BJ (cell line): ENCODE results near the gene MCC. TPM values are rescaled to one million over a fixed set of nuclear protein-coding genes. Genes with fewer than 3 reads are reported as not detected.

Experiments used
- CTCF ChIA-PET: fragments of 350-600 bp; formaldehyde crosslinking; extraction: SDS; loops from one replicate; lab custom pipeline; 2021; ENCODE audit warnings: antibody characterized with exemption, inconsistent platforms; lab: Yijun Ruan, JAX
- POLR2A ChIA-PET: fragments of 300-600 bp; sonication (Branson Sonifier 250); formaldehyde crosslinking; extraction: SDS; loops from one replicate; lab custom pipeline; 2021; ENCODE audit warnings: antibody characterized with exemption; lab: Charles Lee
- DNase-seq: peaks from one replicate; pipeline ENCODE4 v3.0.0-alpha.2; 2011; ENCODE audit warnings: low read depth
- H3K27me3 ChIP-seq: 2 replicates; pipeline ENCODE4 v1.6.0; 2011; ENCODE audit warnings: low read length; ENCODE audit not compliant: control insufficient read depth, insufficient read depth
- H3K36me3 ChIP-seq: 2 replicates; pipeline ENCODE4 v1.5.1; 2011; ENCODE audit warnings: low read length; ENCODE audit not compliant: control insufficient read depth, insufficient read depth
- H3K4me3 ChIP-seq: 2 replicates; pipeline ENCODE4 v1.5.1; 2011; ENCODE audit warnings: low read depth, mild to moderate bottlenecking, control low read depth, low read length
- polyA plus RNA-seq: library from polyadenylated mRNA; depleted of rRNA; stranded (reverse); fragments of >200 nt; gene quantifications from 2 replicates; pipeline ENCODE4 v1.2.3, GENCODE V29; 2011
- TF ChIP-seq, protein P1 (sequence below): IDR thresholded peaks from 2 replicates; pipeline ENCODE4 v1.5.1; 2011; ENCODE audit warnings: low read depth, mild to moderate bottlenecking, control low read depth, inconsistent platforms, low read length, moderate library complexity; ENCODE audit not compliant: insufficient read depth

MCC gene
- polyA plus RNA-seq, 1 experiment: 2.3 TPM

DNA sequence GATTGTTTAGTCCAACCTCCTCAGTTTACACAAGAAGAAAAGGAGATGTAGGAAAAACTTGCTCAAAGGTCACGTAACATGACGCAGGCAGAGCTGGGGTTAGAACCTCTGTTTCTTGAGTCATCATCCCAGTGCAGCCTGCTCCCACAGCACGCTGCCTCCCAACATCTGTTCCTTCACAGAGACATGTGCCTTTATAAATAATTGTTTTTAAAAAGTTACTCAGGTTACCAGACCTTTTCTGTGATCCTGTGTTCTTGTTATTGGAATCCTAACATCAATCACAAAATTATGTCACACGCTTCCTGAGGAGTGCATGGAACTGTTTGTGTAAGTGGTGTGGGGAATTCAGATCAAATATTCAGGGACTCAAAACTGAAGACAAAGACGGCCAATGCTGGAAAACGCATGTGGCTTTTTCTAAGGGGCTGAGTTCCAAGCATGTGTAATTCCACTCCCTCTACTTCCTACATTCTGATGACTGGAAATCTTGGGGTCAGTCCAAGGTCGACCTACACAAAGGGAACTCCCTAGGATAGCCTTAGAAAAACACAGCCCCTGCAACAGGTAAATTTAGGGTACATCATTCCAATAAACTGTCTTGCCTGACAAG is 237.8 kb downstream of the MCC start:
- H3K36me3 ChIP-seq: no peaks in the 10 kb centered on the region
- CTCF ChIA-PET: interaction anchor here (0.7 kb wide), 2 partner anchors 9 to 254 kb away, joined by 3 read pairs; no protein-coding TSS in a partner anchor
- TF ChIP-seq, protein P1, sequence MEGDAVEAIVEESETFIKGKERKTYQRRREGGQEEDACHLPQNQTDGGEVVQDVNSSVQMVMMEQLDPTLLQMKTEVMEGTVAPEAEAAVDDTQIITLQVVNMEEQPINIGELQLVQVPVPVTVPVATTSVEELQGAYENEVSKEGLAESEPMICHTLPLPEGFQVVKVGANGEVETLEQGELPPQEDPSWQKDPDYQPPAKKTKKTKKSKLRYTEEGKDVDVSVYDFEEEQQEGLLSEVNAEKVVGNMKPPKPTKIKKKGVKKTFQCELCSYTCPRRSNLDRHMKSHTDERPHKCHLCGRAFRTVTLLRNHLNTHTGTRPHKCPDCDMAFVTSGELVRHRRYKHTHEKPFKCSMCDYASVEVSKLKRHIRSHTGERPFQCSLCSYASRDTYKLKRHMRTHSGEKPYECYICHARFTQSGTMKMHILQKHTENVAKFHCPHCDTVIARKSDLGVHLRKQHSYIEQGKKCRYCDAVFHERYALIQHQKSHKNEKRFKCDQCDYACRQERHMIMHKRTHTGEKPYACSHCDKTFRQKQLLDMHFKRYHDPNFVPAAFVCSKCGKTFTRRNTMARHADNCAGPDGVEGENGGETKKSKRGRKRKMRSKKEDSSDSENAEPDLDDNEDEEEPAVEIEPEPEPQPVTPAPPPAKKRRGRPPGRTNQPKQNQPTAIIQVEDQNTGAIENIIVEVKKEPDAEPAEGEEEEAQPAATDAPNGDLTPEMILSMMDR: no peak
- H3K27me3 ChIP-seq: no peaks in the 10 kb centered on the region
- POLR2A ChIA-PET: no interaction called here
- DNase-seq: peak; percentile 31
- no peak overlapping the region for H3K4me3 ChIP-seq

DNA sequence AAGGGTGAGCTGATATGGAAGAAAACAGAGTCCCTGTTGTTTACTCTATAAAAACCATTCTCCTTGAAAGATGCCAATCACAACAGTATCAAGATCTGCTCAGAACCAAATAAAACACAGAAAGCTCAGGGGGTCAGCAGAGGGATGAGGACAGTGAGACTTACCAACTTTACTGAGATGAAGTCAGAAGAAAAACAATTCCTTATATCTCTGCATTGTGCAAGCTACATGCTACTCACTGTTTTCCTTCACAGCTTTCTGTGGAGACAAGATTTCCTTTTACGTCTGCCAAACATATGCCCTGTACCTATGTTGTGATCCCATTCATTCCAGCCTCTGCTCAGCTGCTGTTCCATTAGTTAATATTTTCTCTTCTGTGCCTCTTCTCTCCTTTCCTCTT is 239.0 kb downstream of the MCC start:
- Histone ChIP-seq H3K36me3 (no peaks in the 10 kb centered on the region), H3K27me3 (no peaks in the 10 kb centered on the region), H3K4me3 (no peak overlapping the region)
- POLR2A ChIA-PET: no interaction called here
- CTCF ChIA-PET: interaction anchor here (1.0 to 2.4 kb wide), 3 partner anchors 9 to 254 kb away, joined by 3 to 6 read pairs (median 3); no protein-coding TSS in a partner anchor
- TF ChIP-seq, protein P1: no peak
- DNase-seq: no peak

DNA sequence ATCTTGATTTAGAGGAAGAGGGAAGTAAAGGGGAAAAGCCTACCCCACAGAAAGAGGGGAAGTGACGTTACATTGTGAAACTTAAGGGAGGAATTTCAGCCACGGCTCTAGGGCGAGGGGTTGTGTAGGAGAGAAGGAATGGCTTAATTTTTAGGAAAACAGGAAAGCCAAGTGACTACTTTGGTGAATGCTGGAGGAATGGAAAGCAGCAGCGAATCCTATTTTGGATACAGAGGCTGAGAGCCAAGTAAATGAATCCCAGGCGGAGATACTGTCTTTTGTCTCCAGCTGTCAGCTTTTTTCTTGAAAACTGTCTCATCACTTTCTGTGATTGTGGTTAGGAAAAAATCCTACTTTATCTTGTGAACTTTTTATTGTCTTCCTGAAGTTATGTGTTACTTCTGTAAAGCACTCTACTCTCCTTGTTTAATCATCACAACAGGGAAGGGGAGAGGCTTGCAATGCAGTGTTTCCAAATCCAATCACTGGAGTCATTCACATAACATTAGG is 241.8 kb downstream of the MCC start:
- Histone ChIP-seq H3K36me3 (no peaks in the 10 kb centered on the region), H3K27me3 (no peaks in the 10 kb centered on the region), H3K4me3 (no peak overlapping the region)
- peak; percentile 11 for DNase-seq
- TF ChIP-seq, protein P1: no peak
- POLR2A ChIA-PET: interaction anchor here (0.7 kb wide), 1 partner anchor 104 kb away, joined by 3 read pairs; no protein-coding TSS in a partner anchor
- CTCF ChIA-PET: no interaction called here

DNA sequence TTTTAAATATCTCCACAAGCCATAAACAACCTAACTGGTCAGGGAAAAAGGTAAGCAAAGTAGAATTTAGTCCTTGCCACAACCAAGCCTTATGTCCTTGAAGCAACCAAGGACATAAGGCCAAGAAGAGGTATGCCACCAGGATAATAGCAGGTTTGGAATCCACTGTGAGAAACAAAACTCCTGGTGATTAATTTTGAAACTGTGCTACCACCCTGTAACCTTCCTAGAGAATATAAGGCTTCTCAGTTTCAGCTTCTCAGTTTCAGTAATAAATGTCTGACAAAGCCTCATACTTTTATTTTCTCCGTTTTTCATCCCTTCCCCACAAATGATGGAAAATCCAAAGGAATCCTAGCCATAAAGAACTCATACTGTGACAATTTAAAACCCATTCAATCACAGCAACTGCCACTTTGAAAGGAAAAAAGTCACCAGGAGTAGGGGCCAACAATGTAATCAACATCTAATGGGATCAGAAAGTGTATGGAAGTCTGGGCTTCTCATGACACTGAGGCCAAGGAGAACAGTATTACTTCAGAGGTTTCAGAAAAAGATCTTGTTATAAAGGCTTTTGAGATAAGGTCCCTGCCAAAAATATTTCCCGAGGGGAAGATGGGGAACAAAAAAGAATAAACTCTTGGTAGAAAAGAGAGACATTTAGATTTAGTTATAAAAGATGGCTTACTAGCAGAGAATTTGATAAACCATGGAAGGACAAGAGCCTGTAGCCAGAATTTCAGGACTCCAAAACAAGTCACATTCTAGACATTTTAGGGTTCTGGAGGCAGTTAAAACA is 242.6 kb downstream of the MCC start:
- POLR2A ChIA-PET: no interaction called here
- TF ChIP-seq, protein P1: no peak
- CTCF ChIA-PET: interaction anchor here (1.1 kb wide), 1 partner anchor 14 kb away, joined by 3 read pairs; no protein-coding TSS in a partner anchor

DNA sequence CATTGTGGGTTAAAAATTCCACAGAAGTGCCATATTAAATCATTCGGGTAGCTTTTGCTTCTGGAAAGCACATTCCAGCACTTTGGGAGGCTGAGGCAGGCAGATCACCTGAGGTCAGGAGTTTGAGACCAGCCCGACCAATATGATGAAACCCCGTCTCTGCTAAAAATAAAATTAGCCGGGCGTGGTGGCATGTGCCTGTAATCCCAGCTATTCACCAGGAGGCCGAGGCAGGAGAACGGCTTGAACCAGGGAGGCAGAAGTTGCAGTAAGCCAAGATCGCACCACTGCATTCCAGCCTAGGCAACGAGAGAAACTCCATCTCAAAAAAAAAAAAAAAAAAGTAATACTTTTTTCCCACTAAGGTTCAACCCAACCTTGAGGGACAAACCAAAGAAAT is 243.3 kb downstream of the MCC start:
- no peaks in the 10 kb centered on the region for H3K36me3 ChIP-seq
- ChIA-PET CTCF (interaction anchor here (1.1 kb wide), 1 partner anchor 14 kb away, joined by 3 read pairs; no protein-coding TSS in a partner anchor), POLR2A (no interaction called here)
- H3K27me3 ChIP-seq: no peaks in the 10 kb centered on the region
- H3K4me3 ChIP-seq: no peak overlapping the region
- no peak for DNase-seq
- TF ChIP-seq, protein P1: no peak

More for the DNA sequence above, 242.6 kb downstream of the MCC start:
- H3K27me3 ChIP-seq: no peaks in the 10 kb centered on the region
- H3K4me3 ChIP-seq: no peak overlapping the region
- H3K36me3 ChIP-seq: no peaks in the 10 kb centered on the region
- DNase-seq: no peak
